Stimulated activated CD4-positive, alpha-beta T cell treated with anti-CD3 and anti-CD28 coated beads, Interleukin-15, amount 100 ng/mL, for 24 hours (primary cell): Measurements from ENCODE around the gene TTC6.

Experiments used
- DNase-seq: peaks from one replicate; pipeline ENCODE4 v3.0.0-alpha.2; 2020

Gene TTC6

GRCh38 chr14:37586797-37587130, 8.7 kb upstream of the TTC6 start:
- DNase-seq: no peak

DNA sequence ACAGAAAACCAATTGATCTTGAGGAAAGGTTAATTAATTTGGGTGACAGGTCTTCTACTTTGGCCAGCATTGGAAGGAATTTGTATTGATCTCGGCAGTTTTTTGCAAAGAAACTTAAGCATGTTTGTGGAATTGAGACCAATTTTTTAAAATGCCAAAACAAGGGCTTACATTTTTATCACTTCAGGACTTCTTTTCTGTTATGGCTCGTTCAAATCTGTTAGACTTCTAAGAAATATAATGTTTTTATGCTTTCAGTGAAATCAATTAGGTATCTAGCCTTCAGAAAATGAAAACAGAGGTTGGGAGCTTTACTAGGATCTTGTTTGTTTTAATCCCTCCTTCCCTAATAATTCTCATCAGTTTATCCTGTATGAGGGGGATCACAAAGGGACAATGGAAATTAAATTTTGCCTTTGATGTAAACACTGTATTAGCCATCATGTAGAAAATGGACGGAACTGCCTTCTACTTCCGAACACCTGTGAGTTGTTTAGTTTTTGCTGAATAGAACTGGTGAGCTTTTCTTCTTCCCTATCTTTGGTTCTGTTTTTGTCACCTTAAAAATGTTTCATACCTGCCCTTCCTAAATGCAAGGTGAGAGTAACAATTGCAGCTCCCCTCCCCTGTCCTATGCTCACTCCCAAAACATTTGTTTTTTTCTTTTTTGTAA, 8.2 kb upstream of the TTC6 start:
- DNase-seq: no peak

- DNase-seq: no peak
Observed at GRCh38 chr14:37587881-37588666, 7.4 kb upstream of the TTC6 start.

DNA sequence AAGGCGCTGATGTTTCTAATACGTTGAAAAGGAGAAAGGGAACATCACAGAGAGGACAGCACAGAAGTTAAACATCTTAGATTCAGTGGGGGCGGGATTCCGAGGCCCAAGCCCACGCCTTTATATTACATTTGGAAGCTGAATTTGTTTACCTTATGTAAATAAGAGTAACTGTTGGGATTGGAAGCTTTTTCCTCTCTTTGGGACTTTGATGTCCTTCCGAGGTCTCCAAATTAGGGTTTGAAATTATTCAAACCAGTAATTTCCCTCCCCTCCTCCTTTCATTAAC, 6.8 kb upstream of the TTC6 start:
- DNase-seq: no peak

GRCh38 chr14:37588956-37589714, 6.3 kb upstream of the TTC6 start:
- no peak for DNase-seq

DNA sequence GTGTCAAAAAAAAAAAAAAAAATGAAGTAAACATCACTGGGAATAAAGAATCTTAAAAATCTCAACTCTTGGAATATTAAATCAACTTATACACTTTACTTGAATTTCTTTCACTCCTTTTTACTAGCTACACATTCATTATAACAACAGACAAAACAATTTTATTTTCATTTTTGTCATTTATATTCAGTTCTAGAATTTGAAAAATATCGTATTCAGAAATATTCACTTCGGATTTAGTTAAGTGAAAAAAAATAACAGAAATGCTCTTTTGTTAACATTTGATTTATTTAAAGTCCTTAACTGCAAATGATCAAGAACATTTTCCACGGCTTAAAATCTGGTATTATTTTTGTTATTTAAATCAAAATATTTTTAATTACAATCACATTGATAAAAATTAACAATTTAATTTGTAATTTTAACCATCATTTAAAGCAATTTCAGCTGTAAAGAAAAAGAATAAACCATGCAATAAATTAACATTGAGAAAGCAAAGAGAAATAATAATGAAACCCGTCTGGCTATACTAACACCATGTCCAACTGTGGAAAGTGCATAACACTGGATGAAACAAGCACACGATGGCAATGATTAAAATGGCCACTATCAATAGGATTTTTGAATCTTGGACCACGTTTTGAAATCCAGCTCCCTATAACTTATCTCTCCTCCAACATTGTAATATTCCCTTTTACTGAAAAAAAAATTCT, 5.6 kb upstream of the TTC6 start:
- DNase-seq: no peak

DNA sequence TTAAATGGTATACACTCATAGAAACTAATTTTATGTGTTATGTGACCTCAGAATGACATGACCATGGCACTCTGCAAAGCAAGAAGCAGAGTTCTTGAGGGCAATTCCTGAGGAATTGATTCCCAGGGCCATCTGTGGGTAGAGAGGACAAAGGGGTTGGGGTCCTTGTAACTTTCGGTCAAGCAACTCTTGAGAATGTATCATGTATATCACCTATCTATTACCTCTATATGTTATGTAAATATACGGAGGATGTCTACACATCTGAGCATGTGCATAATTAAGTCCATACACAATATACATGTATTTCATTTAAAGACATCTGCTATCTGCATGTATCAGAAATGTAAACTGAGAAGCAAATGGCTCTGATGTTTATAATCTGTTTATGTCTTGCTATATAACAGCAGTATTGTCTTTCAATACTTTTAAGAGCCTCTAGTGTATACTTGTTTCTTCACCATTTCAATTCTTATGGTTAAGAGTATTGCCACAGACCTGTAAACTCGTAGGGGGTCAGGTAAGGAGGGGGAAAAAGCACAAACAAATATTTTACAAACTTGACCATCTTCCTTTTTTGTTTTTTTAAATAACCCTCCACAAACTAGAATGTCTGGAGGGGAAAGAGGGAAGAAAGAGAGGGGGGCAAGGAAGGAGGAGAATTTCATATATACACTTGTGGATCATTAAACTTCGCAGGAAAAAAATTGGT, 4.8 kb upstream of the TTC6 start:
- no peak for DNase-seq

DNA sequence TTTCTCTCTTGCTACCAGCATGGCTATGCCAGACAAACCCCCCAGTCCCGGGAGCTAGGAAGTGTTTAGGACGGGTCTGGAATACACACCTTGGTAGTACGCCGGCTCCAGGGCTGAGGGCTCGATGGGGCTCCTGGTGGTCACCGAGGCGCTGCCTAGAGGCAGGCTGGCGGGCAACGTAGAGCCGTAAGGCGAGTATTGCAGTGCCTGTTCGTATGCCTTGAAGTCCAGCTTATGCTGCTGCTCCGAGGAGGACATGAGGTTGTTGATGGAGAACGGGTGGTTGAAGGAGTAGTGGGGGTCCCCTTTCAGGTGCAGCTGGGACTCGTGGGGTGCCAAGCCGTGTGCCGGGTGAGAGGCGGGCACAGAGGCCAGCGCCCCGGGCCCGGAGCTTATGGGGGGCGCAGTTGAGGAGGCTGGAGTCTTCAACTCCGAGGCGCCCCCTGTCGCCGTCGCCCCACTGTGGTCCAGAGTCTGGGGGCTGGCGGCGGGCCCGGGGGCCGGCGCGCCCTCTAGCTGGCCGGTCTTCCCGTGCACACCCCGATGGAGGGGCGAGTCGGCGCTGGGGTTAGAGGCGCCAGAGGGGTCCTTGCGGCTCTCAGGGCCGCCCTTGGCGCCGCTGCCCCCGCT, 4.0 kb upstream of the TTC6 start:
- DNase-seq: no peak

- DNase-seq: no peak
Observed at GRCh38 chr14:37591941-37592481, 3.4 kb upstream of the TTC6 start.

GRCh38 chr14:37592482-37593408, 2.7 kb upstream of the TTC6 start:
- DNase-seq: no peak

DNA sequence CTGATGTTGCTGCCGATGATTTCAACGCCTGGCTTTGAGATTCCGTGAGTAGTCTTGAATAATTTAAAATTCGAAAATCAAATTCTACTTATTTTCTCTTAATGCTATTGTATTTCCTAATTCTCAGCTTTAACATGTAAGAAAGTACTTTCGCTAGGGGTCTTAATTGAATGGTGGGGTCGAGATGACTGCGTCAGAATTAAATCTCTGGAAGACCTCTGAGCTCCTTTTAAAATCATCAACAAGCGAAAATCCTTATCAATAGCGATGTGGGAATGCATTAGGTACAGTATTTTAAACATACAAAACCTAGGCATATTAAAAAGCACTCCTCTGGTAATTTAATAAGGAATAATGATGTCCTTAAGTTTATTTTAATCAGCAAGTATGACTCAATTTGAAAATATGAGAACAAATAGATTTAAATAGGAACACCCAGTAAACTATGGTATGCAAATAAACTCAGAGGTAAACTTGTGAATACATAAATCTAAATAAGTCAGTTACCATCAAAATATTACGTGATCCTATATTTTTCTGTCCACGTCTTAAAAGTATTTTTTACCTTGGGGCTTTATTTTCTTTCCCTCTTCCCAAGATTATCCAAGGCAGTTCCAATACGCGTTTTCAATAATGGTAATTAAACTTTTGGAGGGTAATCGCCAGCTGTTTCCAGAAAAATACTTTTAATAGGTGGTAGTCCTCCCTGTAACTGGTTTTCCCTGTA, 1.8 kb upstream of the TTC6 start:
- DNase-seq: no peak

DNA sequence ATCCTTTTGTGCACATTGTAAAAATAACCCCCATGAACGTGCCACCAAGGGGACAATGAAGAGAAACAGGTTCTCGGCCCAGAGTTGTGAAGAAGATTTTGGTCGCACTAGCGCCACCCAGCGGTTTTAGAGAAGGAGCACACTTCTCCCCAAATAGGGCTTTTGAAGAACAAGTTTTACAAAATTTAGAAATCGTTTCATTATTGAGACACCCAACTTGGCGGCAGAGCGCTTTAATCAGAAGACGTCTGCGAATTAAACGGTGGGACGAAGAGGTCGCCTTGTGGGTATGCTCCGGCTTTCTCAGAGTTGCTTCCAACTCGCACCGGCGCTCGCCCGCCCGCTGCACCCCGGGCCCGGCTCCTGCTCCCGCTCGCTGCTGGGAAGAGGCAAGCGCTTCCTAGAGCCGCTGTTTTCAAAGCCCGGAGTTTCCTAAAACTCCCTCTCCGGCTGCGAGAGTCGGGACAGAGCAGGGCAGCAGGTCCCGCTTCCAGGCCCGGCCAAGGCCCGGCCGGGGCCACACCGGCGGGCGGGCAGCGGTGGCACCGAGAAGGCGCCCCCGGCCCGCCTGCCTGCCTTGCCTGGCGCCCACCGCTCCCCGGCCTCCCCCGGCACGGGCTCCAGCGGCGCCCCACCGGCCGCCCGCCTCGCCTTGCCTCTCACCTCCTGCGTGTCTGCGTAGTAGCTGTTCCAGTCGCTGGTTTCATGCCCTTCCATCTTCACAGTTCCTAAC, 1.0 kb upstream of the TTC6 start:
- DNase-seq: peak; percentile 45

- peak; percentile 86 for DNase-seq
Observed at GRCh38 chr14:37595809-37596621, 586 bp downstream of the TTC6 start.

- DNase-seq: no peak
Observed at GRCh38 chr14:37596790-37597472, 1.5 kb downstream of the TTC6 start.

DNA sequence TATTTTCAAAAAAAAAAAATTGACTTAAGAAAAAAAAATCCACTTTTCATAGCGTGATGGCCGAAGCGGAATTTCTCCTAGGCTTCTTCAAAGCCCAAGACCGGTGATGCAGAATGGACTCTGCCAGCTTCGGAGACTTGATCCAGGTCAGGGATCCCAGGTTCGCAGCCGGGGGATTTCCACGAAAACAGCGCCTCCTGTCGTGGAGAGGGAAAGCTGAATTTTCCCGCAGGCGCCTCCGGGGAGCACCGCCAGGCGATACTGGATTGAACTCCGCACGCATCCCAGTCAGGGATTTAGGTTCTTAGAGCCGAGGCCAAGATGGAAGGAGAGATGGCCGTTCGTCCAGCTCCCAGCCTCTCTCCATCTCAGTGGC, 2.1 kb downstream of the TTC6 start:
- no peak for DNase-seq

- DNase-seq: no peak
Observed at GRCh38 chr14:37597914-37598746, 2.7 kb downstream of the TTC6 start.
